HG03575 (cell line): ENCODE measurements around the gene LRRK1.

Experiments used
- ATAC-seq: cut with Tn5 transposase; IDR thresholded peaks from one replicate; pipeline ENCODE4 v1.9.1; 2021; ENCODE audit not compliant: unreplicated experiment, insufficient number of reproducible peaks, low FRiP score; ENCODE audit errors: extremely low read depth

The LRRK1 gene

GRCh38 chr15:100918690-100919480, at the start of gene LRRK1:
Gene LRRK1 (plus strand): TSS chr15:100919357. CDS start chr15:100924633, 5,276 bp downstream.
- no peak for ATAC-seq

DNA sequence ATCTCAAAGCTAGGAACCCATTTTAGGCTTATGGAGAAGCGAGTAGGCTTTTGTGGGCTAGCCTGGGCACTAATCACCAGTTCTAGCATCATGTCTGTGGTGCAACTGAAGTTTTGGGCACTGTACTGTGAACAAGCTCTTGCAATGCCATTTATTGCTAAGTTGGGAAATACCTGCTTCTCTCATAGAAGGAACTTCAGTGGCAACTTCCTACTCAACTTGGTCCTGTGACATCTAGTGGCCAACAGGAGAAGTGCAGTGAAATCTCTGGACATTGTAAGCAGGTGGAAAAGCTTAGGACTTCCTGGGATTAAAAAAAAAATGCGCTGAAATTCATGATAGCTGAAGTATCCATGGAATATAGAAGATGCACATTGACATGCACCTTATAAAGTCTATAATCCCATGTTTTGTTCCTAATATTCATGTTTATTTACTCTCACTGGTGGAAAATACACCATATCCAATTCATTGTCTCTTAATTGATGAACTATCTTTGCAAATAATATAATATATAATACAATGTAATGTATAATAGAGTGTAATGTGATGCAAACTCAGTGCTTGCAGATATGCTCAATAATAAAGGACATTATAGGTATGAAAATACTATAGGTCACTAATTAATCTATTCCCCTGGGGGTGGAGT, 46.0 kb upstream of the LRRK1 start:
- no peak for ATAC-seq

DNA sequence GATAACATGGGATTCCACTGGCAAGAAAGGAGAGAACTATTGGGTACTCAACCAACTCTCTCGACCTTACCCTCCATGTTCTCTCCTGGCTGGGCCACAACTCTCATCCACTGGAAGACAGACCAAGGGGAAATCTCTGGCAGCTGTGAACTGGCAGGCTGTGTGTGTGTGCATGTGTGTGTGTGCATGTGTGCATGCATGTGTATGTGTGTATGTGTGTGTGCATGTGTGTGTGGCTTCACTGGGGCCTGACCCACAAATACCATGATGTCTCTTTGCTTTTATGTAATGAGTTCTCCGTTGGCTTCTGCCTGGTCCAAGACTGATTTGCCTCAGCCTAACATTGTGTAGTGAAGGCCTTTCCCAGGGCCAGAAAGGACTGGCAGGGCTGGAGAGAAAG, 43.7 kb upstream of the LRRK1 start:
- no peak for ATAC-seq

DNA sequence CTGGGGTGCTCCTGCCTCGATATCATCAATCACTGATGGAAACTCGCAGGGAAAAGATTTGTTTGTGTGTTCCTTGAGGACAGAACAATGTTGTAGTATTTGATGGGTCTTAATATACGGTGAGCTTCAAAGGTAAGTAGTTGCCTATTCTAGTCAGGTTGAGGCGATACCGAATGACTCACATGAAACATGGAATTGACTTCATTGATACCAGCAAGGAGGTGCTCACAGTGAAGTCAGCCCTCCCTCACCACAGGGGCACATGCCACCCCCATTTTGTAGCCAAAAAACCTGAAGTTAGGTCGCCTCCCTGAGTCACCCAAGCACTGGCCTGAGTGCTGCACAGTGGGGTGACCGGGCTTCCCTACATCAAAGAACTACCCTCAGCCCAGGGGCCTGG, 43.2 kb upstream of the LRRK1 start:
- ATAC-seq = no peak

- no peak for ATAC-seq
Observed at GRCh38 chr15:100877551-100877950, 41.6 kb upstream of the LRRK1 start.

DNA sequence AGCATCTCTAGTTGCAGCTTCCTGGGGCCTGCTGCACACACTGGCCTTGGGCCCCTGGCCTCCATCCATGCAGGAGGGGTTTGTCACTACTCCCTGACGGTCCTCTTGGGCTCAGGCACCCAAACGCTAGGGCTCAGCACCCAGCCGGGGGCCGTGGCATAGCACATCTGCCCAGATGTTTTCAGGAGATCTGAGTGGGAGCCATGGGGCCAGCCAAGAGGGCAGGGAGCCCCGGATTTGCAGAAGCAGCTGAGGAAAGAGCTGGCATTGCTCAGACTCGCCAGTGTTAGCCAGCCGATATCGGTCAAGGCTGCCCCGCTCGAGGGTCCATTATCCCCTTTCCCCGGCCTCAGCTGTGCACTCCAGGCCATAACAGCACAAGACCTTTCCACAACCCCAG, 41.0 kb upstream of the LRRK1 start:
- ATAC-seq = no peak

DNA sequence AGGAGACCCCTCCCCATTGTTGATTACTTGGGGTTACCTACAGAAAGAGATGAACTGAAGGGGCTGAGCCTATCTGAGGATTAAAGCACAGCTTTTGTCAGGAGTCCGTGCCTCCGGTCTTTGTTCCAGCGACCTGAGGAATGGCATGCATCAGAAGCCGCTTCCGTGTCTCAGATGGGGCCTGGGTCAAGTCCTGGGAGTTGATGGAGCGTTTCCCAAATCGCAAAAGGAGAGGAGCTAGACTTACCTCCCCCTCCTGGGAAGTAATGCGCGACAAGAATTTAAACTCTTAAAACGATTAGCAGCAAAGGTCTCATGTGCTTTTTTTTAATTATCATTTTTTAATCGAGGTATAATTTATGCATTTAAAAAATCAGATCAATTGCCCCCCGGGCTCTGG, 40.5 kb upstream of the LRRK1 start:
- no peak for ATAC-seq

- no peak for ATAC-seq
Observed at GRCh38 chr15:100879061-100879463, 40.1 kb upstream of the LRRK1 start.

DNA sequence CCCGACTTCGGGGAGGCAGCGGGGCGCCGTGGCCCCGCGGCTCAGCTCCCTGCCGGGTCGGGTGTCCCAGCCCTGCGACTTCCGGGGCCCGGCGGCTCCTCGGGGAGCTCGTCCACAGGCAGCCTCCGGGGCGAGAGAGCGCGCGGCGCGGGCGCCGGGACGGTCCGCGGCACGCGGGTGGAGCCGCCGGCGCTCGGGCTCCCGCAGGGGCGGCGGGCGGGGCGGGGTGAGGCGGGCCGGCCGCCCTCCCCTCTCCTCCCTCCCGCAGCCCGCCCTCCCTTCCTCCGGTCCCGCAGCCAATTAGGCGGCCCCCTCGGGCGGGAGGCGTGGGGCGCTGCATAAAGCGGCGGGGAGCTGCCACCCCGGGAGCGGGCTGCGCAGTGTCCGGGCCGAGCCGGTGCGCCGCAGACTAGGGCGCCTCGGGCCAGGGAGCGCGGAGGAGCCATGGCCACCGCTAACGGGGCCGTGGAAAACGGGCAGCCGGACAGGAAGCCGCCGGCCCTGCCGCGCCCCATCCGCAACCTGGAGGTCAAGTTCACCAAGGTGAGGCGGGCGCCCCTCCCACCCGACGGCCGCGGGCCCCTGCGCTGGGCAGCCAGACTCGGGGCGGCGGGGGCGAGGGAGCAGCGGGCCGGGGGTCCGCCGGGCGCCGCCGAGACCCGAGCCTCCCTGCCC, 39.6 kb upstream of the LRRK1 start, which contains the start of gene ALDH1A3:
ALDH1A3 (plus strand) TSS at position 368 of the 675 bp plus-strand sequence; CDS start at position 445, 77 bp downstream.
- ATAC-seq = no peak

- no peak for ATAC-seq
Observed at GRCh38 chr15:100880139-100880896, 38.8 kb upstream of the LRRK1 start.

DNA sequence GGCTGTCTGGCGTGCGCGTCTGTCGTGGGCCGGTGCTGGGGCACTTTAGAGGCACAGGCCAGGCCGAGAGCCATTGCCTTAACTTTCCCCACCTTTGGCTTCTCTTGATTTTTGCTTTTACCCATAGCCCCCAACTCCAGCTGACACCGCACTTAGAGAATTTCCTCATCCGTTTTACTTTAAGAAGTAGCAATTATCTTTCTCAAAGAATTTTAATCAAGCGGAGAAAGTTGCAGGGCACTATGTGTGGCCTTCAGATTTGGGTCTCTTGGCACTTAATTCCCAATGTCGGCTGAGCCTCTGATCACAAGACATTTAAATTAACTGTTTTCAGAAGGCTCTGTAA, 38.3 kb upstream of the LRRK1 start:
- ATAC-seq = no peak

GRCh38 chr15:100881573-100882336, 37.4 kb upstream of the LRRK1 start:
- no peak for ATAC-seq

DNA sequence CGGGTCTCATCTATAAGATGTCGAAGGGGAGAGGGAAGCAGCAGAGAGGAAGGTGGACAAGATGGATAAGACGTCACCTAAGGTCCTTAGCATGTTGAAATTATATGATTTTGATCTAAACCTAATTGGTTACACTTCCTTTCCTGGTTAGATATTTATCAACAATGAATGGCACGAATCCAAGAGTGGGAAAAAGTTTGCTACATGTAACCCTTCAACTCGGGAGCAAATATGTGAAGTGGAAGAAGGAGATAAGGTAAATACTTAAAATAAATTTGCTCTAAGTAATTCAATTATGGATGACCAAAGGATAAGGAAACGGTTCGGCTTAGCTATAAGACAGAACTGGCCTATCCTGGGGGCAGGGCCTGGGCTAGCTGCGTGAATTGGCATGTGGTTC, 34.0 kb upstream of the LRRK1 start:
- ATAC-seq = no peak

DNA sequence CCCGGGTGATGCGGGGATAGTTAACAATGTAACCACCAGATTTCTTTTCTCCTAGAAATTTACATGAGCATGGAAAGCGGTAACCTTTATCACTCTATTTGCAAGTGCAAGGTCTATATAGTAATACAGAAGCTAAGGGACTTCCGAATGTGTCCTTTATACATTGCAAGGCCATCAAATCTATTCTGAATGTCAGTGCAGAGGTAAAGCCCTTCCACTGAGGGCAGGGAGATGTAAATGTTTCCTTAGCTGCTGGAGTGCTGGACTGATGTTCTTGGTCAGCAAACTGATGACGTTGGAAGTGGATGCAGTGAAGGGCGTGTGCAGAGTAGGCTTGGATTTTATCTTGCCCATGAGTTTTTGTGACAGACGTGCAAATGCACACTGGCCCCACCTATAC, 33.3 kb upstream of the LRRK1 start:
- no peak for ATAC-seq

DNA sequence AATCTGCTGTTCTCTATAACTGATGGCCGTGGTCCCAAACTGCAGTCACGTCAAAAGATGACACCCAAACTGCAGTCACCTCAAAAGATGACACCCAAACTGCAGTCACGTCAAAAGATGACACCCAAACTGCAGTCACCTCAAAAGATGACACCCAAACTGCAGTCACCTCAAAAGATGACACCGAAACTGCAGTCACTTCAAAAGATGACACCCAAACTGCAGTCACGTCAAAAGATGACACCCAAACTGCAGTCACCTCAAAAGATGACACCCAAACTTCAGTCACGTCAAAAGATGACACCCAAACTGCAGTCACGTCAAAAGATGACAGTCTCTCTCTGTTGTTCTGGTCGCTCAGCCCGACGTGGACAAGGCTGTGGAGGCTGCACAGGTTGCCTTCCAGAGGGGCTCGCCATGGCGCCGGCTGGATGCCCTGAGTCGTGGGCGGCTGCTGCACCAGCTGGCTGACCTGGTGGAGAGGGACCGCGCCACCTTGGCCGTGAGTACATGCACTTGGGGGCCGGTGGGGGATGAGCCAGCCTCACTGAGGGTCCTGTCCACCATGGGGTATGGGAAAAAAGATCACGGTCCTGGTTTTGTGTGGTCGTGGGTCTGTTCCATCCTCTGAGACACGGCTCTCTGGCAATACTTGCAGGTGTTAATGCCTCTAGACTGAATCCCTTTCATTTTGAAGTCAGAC, 31.8 kb upstream of the LRRK1 start:
- ATAC-seq = no peak

DNA sequence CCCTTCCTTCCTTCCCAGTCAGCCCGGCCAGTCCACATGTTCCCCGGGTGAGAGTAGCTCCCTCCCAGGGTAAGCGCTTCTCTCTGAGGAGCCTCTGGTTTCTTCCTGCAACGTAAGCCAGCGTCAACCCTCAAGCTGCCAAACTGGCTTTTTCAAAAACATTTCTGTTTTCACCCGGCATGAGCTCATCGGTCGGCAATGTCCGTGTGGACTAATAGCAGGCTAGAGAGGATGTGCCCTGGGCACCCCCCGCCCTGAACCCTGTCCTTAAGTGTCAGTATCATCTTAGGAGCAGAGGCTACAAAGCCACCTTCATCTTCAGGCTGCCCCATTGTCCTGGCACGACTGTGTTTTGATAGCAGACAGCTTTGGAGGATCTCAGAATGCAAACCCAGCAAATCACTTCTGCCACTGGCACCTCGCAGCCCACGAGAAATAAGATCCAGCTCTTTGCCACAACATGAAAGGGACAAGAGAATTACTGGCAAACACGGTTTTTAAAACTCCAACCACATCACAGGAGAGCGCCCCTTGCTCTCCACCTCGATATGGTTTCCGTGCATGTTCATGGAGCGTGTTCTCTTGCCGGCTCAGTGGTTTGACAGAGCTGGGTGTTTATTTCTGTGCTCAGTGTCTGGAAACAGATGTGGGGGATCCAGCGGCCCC, 29.6 kb upstream of the LRRK1 start:
- no peak for ATAC-seq

DNA sequence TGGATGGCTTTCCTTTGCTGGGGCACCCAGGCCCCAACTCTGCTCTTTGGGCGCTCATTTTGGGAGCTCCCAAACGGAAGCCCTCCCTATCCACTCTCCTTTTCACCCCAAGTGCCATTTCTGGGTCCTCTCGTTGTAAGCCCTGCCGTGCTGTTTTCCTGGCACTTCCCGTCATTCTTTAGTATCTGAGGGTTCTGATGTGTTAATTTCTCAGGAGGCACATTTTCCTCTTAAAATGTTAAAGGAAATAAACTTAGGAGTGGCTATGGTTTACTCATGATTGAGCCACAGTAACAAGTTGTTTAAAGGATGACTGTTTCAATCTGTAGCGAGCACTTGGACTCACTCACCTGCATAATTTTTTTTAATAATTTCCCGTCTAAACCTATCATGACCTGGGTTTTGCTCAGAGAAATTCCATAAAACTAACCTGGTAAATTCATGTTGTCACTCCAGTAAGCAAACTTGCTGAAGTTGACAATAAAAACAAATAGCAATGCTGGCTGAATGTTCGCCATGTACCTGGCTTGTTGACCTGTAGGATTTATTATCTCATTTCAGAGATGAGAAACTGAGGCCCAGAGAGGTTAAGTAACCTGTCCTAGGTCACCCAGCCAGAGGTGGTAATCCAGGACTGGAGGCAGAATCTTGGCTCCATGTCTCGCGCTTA, 29.0 kb upstream of the LRRK1 start:
- no peak for ATAC-seq
